Stimulated activated CD4-positive, alpha-beta T cell treated with anti-CD3 and anti-CD28 coated beads, Interleukin-1b, Interleukin-23, amount 100 ng/mL, for 24 hours (primary cell): Measurements from ENCODE around the gene CEP128.

Source experiments
- DNase-seq, 4 experiments: peaks; one replicate each; pipeline ENCODE4 v3.0.0-alpha.2; 2020; ENCODE audit warnings: low read depth in 4 of 4, low spot score in 1 of 4

The CEP128 gene

DNA sequence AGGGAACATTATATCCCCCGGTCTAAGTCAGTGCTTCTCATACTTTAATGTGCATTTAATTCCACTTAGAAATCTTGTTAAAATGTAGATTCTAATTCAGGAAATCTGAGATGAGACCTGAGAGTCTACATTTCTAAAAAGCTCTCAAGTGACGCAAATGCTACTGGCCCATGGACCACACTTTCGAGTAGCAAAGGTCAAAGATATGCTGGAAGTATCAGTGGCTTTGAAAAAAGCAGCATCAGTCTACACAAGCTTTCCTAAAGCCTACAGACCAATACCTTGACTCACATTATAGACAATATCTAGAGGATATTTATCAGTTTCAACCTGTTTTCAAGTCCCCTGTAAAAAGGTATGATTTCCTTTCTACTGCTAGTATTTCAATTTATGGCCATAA, 248.6 kb downstream of the CEP128 start:
- DNase-seq = no peak

DNA sequence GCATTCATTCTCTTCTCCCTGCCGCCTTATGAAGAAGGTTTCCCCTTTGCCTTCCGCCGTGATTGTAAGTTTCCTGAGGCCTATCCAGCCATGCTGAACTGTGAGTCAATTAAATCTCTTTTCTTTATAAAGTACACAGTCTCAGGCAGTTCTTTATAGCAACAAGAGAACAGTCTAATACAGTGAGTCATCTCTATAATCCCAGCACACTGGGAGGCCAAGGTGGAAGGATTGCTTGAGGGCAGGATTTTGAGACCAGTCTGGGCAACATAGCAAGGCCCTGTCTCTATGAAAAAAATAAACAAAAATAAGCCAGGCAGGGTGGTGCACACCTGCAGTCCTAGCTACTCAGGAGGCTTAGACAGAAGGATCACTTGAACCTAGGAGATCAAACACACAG, 259.9 kb downstream of the CEP128 start:
- no peak for DNase-seq

DNA sequence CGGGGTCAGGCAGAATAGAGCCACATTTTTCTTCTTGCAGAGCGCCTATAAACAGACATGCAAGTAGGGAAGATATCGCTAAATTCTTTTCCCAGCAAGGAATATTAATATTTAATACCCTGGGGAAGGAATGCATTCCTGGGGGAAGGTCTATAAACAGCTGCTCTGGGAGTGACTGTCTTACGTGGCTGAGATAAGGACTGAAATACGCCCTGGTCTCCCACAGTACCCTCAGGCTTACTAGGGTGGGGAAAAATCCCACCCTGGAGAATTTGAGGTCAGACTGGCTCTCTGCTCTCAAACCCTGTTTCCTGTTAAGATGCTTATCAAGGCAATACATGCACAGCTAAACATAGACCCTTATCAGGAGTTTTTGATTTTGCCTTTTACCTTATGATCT, 262.3 kb downstream of the CEP128 start:
- DNase-seq = no peak

DNA sequence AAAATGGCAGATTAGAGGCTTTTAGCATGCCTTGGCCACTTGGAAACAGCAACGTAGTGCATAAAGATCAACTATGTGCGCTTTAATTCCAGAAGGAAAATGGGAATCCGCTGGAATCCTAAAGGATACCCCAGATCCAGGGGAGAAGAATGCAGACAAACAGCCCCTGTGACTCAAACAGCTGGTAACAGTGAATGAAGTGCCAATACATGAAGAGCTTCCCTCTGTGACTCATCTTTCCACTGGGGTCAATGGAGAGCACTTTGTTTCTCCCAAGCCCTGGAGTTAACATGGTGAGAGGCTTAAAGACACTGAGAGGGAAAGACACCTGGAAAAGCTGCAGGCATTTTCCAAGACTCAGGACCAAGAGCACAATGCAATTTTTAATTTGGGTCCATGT, 263.1 kb downstream of the CEP128 start:
- DNase-seq = no peak

DNA sequence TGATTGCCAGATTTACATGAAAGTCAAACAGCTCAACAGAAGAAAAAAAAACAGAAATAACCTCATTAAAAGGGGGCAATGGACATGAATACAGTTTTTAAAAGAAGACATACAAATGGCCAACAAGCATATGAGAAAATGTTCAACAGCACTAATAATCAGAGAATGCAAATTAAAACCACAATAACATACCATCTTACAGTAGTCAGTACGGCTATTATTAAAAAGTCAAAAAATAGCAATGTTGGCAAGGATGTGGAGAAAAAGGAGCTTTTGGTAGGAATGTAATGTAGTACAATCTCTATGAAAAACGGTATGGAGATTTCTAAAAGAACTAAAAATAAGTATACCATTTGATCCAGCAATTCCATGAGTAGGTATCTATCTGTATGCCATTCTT, 272.1 kb downstream of the CEP128 start:
- DNase-seq = no peak

DNA sequence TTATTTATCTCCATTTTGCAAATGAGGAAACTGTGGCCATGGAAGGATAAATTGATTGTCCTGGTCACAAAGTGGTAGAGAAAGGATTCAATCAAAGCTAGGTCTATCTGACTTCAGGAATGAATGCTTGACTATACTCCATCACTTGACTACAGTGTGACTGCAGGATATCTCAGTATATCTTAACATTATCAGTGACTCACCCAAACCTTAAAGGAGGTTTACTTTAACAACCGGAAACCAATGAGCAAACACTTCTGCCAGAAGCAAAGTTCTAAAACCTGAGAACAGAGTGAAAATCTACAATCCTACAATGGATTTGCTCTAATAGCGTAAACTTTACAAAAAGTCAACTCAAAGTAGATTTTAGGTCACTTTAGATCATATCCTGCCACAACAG, 277.0 kb downstream of the CEP128 start:
- no peak for DNase-seq

DNA sequence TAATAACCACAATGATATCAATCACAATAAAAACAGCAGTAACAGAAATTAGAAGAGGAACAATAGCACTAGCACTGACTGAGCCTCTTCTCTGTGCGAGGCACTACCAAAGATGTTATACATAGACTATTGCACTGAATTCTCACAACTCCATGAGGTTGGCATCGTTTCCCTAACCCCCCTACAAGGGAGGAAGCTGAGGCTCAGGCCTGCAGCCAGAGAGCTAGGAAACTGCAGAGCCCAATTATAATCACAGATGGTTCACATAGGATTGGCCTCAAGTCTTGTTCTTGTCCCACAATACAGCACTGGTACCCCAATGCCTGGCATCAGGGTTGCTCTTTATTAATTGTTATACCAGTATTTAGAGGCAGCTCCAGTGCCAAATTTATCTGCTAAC, 278.0 kb downstream of the CEP128 start:
- no peak for DNase-seq

DNA sequence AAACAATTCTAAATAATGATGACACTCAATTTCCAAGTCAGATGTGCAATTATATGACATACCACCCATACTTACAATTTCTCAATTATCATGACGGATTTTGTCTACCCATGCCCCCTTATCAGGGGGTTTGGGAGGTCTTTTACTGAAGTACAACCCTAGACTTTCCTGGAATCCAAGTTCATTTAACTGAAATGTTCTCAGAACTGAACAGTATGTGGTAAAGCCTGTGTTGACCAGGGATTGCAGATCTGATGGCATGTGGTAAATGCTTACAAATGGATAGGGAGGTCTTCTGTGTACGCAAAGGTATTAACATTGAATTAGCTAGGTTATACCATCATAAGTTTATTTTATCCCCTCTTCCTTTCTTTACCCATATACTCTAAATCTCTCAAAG, 281.8 kb downstream of the CEP128 start:
- no peak for DNase-seq

DNA sequence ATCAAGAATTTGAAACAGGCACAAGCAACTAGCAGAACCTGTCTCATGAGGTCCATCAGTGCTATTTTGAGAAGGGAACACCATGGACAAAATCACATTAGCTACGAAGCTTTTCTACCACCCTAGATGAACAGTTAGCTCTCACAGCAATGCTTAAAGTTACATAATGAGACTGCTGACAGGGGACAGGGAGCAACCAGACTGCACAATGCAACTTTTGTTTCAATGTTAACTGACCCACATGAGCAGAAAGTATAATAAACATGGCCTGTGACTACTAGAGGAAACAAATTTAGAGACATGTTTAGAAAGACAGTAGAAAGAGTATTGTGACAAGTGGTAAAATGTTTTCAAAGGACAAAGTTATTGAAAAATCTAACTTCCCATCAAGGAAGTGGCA, 282.8 kb downstream of the CEP128 start:
- DNase-seq = no peak

DNA sequence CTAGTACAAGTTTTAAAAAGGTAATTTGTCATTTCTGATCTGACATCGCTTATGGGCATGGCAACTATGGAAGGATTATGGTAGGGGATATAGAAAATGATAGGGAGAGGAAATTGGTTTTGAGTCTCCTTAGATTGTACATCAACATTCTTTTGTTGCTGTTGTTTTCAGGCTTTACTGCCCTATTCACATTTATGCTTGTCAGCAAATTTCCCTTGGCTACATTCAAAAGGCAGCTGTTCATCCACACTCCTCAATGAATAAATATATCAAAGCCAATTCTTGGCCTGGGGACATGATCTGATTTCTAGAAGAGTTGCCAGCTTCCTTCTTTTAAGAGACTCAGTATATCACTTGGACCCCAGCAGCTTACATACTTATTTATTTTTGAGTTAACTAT, 283.4 kb downstream of the CEP128 start:
- no peak for DNase-seq

DNA sequence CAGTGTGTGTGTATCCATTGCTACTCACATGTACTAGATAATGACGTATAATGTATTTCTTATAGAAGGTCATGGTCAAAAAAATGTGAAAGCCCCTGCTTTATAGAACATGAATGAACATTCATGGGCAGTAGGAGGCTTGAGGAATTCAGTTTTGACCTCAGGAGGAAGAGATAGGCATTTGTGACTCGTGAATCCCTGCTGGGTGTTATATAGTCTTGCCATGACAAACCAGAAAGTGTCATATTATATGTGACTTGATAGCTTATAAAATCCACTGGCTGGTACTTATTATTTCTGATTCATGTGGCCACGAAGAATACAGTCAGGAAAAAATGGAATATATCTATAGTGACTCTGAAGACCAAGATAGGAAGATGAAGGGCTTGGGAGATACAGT, 287.6 kb downstream of the CEP128 start:
- no peak for DNase-seq

DNA sequence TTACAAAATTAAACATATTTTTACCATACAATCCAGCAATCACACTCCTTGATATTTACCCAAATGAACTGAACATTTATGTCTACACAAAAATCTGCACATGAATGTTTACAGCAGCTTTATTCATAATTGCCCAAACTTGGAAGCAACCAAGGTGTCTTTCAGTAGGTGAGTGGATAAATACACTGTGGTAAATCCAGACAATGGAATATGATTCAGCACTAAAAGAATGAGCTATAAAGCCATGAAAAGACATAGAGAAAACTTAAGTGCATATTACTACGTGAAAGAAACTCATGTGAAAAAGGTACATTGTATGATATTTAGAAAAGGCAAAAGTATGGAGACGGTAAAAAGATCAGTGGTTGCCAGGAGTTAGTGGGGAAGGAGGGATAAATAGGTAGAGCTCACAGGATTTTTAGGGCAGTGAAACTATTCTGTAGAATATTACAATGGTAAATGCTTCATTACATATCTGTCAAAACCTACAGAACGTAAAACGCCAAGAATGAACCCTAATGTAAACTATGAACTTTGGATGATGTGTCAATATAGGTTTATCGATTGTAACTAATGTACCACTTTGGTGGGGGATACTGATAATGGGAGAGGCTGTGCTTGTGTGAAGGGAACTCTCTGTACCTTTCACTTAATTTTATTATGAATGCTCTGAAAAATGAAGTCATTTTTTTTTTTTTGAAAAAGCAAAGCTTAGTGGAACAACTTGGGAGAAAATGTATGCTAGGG, 295.7 kb downstream of the CEP128 start:
- DNase-seq = no peak

DNA sequence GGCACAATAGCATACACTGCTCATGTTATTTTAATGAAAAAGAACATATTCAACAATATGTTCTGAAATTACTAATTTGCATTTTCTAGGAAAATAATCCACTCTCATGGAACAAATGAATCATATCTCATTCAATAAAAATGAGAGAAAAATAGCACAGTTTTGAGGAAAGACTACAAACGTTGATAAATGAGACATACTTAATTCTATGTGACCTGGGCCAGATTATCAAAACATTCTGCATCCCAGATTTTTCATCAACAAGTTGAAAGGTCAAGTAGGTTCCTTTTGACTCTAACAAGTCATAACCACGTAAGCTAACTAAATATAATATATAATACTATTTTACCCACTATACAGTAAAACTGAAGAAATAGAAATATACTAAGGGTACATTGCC, 296.7 kb downstream of the CEP128 start:
- no peak for DNase-seq

DNA sequence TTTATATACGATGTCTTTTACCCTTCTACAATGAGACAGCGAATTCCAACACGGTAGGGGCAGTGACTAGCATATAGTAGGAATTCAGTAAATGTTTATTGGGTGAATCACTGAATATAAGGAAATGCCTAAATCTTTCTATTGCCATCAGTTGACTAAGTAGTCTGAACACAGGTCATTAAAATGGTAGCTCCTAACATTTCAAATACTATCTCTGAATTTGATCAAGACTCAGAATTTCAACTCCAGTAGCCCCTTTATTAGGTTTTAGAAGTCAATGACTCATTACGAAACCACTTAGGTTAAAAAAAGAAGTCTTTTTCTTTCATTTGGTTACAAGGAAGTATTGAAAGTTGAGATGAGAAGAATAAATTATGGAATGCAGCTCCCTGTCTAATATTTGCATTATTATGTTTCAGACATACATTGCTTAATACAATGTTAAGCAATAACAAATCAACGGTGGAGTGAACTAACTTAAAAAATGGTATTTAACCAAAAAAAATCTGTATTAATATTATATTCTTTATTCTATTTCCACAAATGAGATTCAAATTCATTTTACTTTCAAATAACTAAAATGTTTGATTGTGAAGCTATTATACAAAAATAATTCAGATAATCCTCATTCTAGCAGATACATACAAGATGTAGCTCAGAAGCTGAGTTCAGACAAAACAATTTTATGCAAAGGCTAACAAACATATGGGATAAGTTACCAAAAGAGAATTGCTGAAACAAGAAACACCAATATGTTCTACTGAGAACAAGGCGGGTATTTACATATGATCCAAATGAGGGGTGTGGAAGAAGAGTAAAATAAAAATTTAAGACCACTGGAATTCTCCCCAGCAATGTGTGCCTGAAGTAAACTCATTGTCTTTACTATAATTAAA, 302.7 kb downstream of the CEP128 start:
- no peak for DNase-seq

DNA sequence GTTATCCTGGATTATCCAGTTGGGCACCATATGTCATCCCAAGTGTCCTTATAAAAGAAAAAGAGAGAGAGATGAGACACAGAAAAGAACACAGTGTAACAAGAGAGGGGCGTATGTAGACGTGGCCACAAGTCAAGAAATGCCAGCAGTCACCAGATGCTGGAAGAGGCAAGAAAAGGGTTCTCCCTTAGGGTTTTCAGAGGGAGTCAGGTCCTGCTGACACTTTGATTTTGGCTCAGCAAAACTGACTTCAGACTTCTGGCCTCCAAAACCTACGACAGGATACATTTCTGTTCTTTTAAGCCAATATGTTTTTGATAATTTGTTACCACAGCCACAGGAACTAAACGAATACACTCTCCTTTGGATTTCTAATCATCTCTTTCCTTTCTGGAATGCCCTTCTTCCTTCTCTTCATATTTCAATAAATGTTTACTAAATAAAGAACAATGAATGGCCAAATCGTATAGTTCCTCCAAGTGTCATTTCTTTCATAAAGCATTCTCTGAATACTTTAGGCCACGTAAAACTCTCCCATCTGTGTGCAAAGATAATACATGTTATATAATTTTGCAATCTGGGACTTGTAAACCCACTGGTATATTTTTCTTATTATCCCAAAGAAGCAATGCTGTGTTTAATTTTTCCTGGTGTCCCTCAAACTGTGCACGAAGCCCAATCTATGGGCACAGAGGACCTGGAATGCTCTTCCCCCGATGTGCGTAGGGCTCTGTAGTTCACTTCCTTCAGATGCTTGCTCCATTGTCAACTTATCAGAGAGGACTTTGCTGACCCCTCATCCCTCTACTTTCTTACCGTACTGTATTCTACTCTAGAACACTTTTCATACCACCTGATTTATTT, 303.6 kb downstream of the CEP128 start:
- DNase-seq = no peak

DNA sequence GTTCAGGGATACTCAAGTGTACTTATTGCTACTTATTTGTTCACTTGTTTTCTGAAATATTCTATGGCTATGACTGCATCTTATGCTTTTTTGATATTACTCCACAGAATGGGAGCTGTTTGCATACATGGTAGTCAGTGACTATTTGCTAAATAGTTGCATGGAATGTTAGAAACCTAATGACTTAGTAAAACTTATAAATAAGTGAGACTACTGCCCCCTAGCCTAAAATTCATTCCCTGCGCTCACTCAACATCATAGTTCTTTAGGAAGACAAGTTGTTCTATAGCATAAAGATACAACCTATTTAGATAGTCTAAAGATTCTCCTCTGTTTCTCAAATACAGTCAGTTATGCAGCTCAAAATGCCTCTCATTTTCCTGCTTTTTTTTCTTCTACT, 305.5 kb downstream of the CEP128 start:
- DNase-seq = no peak

DNA sequence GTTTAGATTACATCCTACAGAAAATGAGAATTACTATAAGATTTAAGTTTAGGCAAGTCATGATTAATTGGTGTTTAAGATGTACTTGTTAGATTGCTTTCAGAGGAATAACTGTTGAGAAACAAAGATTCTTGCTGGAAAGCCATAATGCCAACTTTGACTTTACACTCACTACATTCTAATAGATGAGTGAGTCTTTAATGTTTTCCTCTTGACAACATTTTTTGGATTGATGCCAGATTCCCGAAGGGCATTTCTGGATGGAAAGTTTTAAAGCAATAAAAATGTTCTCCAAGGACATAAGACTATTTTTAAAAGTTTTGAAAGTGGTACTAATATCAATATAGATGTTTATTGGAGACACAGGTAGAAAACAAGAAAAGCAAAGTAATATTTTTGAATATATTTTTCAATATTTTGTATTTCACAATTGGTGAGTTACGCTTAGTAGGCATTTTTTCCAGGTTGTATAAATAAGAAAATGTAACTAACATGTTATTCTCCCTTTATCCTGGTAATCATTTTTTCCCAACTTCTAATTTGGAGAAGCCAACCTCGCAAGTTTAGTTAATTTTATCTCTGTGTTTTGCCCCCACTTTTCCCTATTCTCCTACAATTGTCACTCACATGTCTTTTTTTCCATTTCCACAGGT, 307.3 kb downstream of the CEP128 start:
- DNase-seq = no peak

DNA sequence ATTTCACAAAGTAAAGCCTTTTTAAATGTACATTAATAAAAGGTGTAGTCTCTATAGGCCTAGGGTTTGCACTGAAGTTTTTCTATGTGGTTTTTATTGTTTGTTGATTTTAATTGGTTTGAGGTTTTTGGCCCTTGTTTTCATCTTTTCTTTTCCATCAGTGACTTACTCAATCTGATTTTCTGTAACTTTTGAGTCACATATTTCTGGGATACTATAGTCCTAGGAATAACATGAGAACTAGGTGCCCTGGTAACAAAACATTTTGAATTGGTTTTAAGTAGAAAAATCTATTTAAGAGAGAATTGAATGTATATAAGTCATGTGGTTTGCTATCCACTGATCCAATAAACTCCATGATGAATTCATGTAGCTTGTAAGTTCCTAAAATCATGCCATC, 311.9 kb downstream of the CEP128 start:
- no peak for DNase-seq

DNA sequence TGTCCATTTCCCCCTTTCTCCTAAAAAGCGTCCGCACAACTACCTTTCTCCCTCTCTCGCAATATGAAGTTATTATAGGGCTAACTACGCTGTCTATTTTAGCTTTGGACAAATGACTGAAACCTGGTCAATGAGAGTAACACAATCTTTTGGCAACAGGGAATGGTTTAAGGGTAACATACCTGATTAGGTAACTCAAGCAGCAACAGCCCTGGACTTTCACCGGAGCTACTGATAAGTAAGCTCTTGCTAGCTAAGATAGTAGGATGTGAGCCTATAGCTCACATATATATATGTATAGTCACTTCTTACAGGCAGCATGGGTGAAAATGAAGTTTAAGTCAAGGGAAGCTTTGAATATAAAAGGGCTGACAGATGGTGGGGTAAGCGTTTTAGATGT, 313.0 kb downstream of the CEP128 start:
- no peak for DNase-seq

DNA sequence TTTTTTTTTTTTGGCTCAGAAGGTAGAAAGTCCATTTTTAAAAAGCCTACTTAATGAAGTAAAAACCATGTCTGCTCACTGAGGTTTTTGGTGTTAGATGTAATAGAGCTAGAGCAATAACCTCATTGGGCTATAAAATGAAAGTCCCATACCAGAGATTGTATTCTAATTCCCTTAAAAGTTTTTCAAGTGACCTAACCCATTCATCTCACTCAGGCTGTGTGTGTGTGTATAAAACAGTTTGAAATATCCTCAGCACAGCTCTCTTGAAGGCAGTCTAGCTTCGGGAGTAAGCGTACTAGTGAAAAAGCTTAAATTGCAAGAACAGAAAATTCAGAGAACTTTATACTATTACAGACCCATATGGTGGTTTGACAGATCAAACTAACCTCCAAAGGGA, 313.8 kb downstream of the CEP128 start:
- no peak for DNase-seq

DNA sequence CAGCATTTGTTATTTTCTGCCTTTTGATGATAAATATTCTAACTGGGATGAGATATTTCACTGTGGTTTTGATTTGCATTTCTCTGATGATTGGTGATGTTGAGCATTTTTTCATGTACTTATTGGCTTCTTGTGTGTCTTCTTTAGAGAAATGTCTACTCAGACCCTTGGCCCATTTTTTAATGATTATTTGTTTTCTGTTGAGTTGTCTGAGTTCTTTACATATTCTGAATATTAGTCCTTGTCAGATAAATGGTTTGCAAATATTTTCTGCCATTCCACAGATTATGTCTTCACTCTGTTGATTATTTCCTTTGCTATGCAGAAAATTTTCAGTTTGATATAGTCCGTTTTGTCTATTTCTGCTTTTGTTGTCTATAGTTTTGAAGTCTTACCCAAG, 317.0 kb downstream of the CEP128 start:
- DNase-seq = no peak
